SU-DHL-6 (cell line): ENCODE data around the gene SEC31A.
"Not testable (repeated sequence)": the region's sequence is repeated elsewhere in the genome, so short reads cannot be mapped to it uniquely, and the experiment has no call there.

ENCODE experiments used
- H2AFZ ChIP-seq: fragments of 200-600 bp; sonication (generic); 2 replicates; pipeline ENCODE4 v1.6.1; 2014; ENCODE audit warnings: low read depth, mild to moderate bottlenecking, moderate library complexity, mixed read lengths, antibody characterized with exemption, low read length; ENCODE audit not compliant: severe bottlenecking
- H3F3A ChIP-seq: fragments of 200-600 bp; shearing (Covaris generic); 2 replicates; pipeline ENCODE4 v1.6.0; 2016; ENCODE audit warnings: antibody characterized with exemption, mild to moderate bottlenecking; ENCODE audit not compliant: insufficient read depth
- H3K27ac ChIP-seq: fragments of 200-600 bp; sonication (generic); 2 replicates; pipeline ENCODE4 v1.5.1; 2016; ENCODE audit warnings: low read depth, mild to moderate bottlenecking, low read length, moderate library complexity, mixed read lengths
- H3K27me3 ChIP-seq: fragments of 200-600 bp; sonication (generic), shearing (Covaris generic); 2 replicates; pipeline ENCODE4 v1.6.0; 2014; ENCODE audit warnings: mild to moderate bottlenecking, low read length
- H3K36me3 ChIP-seq: fragments of 200-600 bp; sonication (generic); 2 replicates; pipeline ENCODE4 v1.6.1; 2014; ENCODE audit warnings: mild to moderate bottlenecking, low read length, mixed read lengths
- H3K4me2 ChIP-seq: fragments of 300-600, 200-600 bp; shearing (Covaris generic), sonication (generic); 2 replicates; pipeline ENCODE4 v1.6.0; 2014; ENCODE audit warnings: low read length, low read depth, mild to moderate bottlenecking; ENCODE audit not compliant: poor library complexity, severe bottlenecking
- H3K4me3 ChIP-seq: fragments of 200-600 bp; sonication (generic); 2 replicates; pipeline ENCODE4 v1.5.1; 2014; ENCODE audit warnings: antibody characterized with exemption, low read length, mild to moderate bottlenecking, mixed read lengths; ENCODE audit not compliant: insufficient read depth, poor library complexity, severe bottlenecking
- H3K79me2 ChIP-seq: fragments of 200-600 bp; sonication (generic); 2 replicates; pipeline ENCODE4 v1.6.1; 2014; ENCODE audit warnings: mild to moderate bottlenecking, low read length, moderate library complexity; ENCODE audit not compliant: insufficient read depth
- H3K9ac ChIP-seq: fragments of 200-600 bp; sonication (generic); 2 replicates; pipeline ENCODE4 v1.7.0; 2014; ENCODE audit warnings: mild to moderate bottlenecking, low read length
- H3K9me2 ChIP-seq: fragments of 200-600 bp; sonication (generic); replicated peaks from 2 replicates; pipeline ENCODE4 v1.6.1; 2014; ENCODE audit warnings: low read length; ENCODE audit not compliant: insufficient read depth
- H3K9me3 ChIP-seq: fragments of 200-600 bp; sonication (generic); 2 replicates; pipeline ENCODE4 v1.6.1; 2014; ENCODE audit warnings: low read length, mixed read lengths; ENCODE audit not compliant: insufficient read depth
- H4K20me1 ChIP-seq: fragments of 200-600 bp; sonication (generic); 2 replicates; pipeline ENCODE4 v1.6.1; 2014; ENCODE audit warnings: low read depth, mild to moderate bottlenecking, antibody characterized with exemption, low read length, moderate library complexity, mixed read lengths
- CTCF ChIP-seq: fragments of 200-600 bp; sonication (generic); IDR thresholded peaks from one replicate; pipeline ENCODE4 v1.5.1; 2017; ENCODE audit warnings: antibody characterized with exemption, mild to moderate bottlenecking, low read length, moderate library complexity; ENCODE audit not compliant: insufficient read depth, poor library complexity, severe bottlenecking
- EZH2phosphoT487 ChIP-seq: fragments of 200-600 bp; sonication (generic), shearing (Covaris generic); conservative IDR thresholded peaks from 2 replicates; pipeline ENCODE4 v1.6.1; 2018; ENCODE audit warnings: mild to moderate bottlenecking, antibody characterized with exemption, low read length, moderate library complexity, mixed read lengths

The SEC31A gene

GRCh38 chr4:82885410-82885809 is 5.5 kb downstream of the SEC31A start:
- Histone ChIP-seq H3K4me2 (no peak overlapping the region), H3K9me3 (no peaks in the 10 kb centered on the region), H3K27me3 (no peaks in the 10 kb centered on the region), H2AFZ (no peak overlapping the region), H3K27ac (no peak overlapping the region), H3K4me3 (no peak overlapping the region), H3K36me3 (no peaks in the 10 kb centered on the region), H4K20me1 (no peaks in the 10 kb centered on the region), H3F3A (peaks cover 1% of the 10 kb centered on the region; the same call in 1 of the 2 replicates), H3K9ac (no peak overlapping the region), H3K79me2 (peaks cover 79% of the 10 kb centered on the region), H3K9me2 (no peaks in the 10 kb centered on the region)
- no peak for TF ChIP-seq CTCF
- TF ChIP-seq EZH2phosphoT487, result no peak

GRCh38 chr4:82868572-82868971 is 22.4 kb downstream of the SEC31A start:
- no peaks in the 10 kb centered on the region; the same call in 1 of the 2 replicates for H3K36me3 ChIP-seq
- H3K9me3 ChIP-seq, result no peaks in the 10 kb centered on the region
- H3K4me3 ChIP-seq, result no peak overlapping the region
- no peak overlapping the region for H3K4me2 ChIP-seq
- H4K20me1 ChIP-seq, result no peaks in the 10 kb centered on the region
- H3K27ac ChIP-seq, result no peak overlapping the region
- H2AFZ ChIP-seq, result no peak overlapping the region
- TF ChIP-seq CTCF, result no peak
- TF ChIP-seq EZH2phosphoT487, result no peak
- no peaks in the 10 kb centered on the region for H3K79me2 ChIP-seq
- H3K9ac ChIP-seq, result no peak overlapping the region
- no peaks in the 10 kb centered on the region for H3K27me3 ChIP-seq
- H3F3A ChIP-seq, result no peaks in the 10 kb centered on the region
- H3K9me2 ChIP-seq, result no peaks in the 10 kb centered on the region

- no peak overlapping the region for H3K27ac ChIP-seq
- H2AFZ ChIP-seq, result no peak overlapping the region
- H3K9me3 ChIP-seq, result no peaks in the 10 kb centered on the region
- no peak overlapping the region for H3K4me2 ChIP-seq
- no peaks in the 10 kb centered on the region for H4K20me1 ChIP-seq
- no peaks in the 10 kb centered on the region for H3K27me3 ChIP-seq
- no peaks in the 10 kb centered on the region for H3K79me2 ChIP-seq
- H3K4me3 ChIP-seq, result no peak overlapping the region
- H3K9ac ChIP-seq, result no peak overlapping the region
- H3F3A ChIP-seq, result no peaks in the 10 kb centered on the region
- H3K36me3 ChIP-seq, result peaks cover 7% of the 10 kb centered on the region; the same call in 1 of the 2 replicates
- no peaks in the 10 kb centered on the region for H3K9me2 ChIP-seq
- TF ChIP-seq CTCF (no peak), EZH2phosphoT487 (no peak)
Measured at GRCh38 chr4:82866706-82867385, 24.1 kb downstream of the SEC31A start.

- not testable (repeated sequence) for H3K4me2 ChIP-seq, H3K79me2 ChIP-seq, H3K36me3 ChIP-seq, H3K27ac ChIP-seq, H3K27me3 ChIP-seq, H2AFZ ChIP-seq, H3F3A ChIP-seq, H4K20me1 ChIP-seq, H3K9ac ChIP-seq, H3K9me3 ChIP-seq, H3K4me3 ChIP-seq, H3K9me2 ChIP-seq
Measured at GRCh38 chr4:82866033-82866432, 24.9 kb downstream of the SEC31A start.
